Fibroblast of skin of left biceps (primary cell): Measurements from ENCODE around the gene ZMAT5.

ENCODE experiments used
- DNase-seq, 2 experiments: peaks; one replicate each; pipeline ENCODE4 v3.0.0-alpha.2; 2013; ENCODE audit warnings: low read depth in 2 of 2

The ZMAT5 gene

DNA sequence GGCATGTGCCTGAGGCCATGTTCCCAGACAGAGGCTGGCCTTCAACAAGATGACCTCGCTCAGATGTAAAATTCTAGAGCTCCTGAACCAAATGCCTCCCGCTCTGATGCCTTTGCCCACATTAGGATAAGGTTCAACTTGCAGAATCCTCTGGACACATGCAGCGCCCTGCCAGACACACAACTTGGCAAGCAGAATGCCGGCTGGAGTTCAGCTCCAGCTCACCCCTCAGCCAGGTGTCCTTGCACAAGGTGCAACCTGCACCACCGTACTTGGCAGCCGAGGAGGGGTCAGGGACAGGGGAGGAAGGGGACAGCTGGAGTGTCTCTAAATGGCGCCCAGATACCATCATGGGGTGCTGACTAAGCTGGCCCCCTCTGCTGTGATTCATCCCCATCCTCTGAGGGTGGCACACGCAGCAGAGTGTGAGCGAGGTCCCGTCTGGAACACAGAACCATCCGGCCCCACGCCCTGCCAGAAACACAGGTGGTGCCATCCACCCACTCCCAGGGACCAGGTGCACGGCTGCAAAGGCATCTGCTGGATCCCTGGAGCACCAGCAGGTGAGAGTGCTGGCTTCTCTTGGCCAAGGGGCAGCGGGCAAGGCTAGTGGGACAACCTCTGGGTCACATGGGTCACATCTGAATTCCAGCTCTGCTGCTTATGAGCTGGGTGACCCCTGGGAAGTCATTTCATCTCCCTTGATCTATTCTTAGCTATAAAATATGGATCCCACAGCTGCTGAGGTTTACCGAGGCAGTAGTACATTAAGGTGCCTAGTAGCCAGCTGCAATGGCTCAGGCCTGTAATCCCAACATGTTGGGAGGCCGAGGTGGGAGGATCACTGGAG, 12.8 kb downstream of the ZMAT5 start:
- no peak for DNase-seq

DNA sequence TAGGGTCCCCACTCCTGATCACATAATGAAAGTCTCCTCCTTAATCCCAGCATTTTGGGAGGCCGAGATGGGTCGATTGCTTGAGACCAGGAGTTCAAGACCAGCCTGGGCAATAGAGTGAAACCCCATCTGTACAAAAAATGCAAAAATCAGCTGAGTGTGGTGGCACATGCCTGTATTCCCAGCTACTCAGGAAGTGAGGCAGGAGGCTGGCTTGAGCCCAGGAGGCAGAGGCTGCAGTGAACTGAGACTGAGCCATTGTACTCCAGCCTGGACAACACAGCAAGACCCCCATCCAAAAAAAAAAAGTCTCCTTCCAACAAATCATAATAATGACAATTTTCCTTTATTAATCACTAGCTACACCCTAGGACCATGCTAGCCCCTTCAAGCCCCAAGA, 15.1 kb downstream of the ZMAT5 start:
- no peak for DNase-seq

DNA sequence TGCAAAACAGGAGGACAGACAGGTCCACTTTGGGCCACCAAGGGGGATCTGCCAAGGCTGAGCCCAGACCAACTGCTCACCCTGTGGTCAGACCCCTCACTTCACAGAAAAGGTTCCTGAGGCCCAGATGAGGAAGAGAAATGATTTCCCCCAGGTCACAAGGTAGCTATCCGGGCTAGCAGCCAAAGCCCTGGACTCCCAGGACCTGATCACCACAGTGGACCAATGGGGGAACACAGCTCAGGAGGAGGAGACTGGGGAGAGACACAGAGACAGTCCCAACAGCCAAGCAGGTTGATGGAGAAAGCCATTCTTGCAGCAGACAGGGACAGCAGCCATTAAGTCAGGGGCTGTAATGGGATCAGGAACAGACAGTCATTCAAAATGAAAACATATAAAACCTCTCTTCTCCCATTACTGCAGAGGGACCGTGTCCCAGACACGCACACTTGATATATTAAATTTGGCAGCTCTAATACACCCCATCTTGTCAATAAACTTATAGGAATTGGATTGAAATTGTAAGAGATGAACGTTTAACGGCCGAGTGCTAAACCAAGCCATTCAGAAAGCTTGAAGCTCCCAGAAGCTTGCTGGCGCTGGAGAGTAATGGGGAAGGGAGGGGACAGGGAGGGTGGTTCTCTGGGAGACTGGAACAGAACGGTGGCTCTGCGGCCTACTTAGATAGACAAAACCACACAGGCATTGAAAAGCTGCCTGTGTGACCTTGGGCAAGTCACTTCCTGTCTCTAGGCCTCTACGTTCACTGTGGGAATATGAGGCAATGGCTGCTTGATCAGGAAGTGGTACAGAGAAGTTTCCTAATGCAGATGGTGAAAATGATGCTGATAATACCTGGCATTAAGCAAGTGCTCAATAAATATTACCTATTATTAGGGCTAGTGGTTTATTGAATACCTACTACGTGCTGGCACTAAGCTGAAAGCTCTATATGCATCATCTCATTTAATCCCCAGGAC, 16.0 kb downstream of the ZMAT5 start:
- no peak for DNase-seq

DNA sequence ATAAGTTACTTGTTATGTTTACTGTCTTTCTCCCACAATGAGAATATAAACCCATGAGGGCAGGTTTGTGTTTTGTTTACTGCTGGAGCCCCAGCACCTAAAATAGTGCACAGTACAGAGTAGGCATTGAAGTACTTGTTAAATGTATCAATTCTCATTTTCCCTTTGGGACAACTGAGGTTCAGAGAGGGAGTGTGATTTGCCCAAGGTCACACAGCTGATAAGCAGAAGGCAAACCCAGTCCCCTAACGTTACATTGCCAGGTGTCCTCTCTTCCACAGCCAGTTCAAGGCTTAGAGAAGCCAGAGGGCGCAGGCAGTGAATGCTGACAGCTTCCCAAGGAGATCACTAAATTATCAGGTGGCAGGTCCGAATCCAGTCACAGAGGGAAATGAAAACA, 16.8 kb downstream of the ZMAT5 start:
- DNase-seq, result no peak

DNA sequence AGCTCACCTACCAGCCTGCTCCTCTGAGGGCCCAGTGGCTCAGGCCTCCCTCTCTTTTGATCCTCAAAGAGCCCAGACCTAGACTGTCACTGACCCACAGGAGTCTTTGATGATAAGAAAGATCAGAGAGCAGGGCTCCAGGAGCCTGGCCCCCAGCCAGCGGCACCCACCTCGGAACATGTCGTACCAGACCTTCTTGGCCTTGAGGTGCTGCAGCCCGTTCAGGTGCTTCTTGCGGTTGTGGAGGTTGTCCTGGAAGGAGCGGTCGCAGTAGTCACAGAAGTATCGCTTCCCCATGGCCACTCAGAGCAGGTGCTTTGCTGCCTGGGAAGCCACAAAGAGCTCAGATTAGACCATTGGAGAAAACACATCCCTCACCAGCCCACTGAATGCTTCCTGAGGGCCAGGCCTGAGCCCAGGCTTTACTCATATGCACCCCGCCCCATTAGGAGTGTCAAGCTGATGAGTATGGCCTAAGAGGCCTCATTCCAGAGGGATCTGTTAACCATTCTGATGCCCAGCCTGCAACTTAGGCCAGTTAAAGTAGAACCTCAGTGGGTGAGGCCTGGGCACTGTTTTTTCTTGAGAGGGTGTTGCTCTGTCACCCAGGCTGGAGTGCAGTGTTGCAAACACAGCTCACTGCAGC, 18.4 kb downstream of the ZMAT5 start:
- DNase-seq, result no peak

DNA sequence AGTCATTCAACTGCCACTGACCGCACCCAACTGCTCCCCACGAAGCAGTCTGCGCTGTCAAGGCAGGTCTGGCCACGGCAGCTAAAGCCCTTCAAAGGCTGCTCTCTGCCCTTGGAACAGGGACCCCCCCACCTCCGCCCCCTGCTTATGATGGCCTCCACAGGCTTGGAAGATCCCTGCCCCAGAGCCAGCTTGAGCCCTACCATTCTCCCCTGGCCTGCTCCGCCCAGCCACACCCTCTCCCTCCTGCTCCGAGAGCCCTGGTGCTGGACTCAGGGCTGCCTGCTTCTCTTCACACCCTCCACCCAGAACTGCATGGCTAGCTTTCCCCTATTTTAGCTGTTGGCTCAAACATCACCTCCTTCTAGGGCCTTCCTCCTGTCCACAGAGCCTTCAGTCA, 19.0 kb downstream of the ZMAT5 start:
- DNase-seq, result no peak

DNA sequence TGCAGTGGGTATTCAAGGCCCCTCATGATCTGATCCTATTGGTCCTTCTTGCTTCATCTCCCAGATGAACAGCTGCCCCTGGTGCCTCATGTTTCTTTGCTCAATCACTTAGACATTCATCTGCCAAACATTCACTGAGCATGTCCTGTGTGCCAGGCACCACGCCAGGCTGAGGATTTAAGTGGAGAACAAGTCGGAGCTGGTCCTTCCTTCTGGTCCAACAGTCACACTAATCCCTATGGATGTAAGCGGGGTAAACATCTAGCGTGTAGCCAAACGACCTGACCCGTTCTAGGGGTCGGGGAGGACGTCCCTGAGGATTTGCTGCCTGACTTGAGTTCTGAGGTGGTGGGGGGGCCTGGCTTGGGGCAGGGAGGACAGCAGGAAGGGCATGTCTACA, 21.9 kb downstream of the ZMAT5 start:
- DNase-seq, result peak; percentile 12 to 18

DNA sequence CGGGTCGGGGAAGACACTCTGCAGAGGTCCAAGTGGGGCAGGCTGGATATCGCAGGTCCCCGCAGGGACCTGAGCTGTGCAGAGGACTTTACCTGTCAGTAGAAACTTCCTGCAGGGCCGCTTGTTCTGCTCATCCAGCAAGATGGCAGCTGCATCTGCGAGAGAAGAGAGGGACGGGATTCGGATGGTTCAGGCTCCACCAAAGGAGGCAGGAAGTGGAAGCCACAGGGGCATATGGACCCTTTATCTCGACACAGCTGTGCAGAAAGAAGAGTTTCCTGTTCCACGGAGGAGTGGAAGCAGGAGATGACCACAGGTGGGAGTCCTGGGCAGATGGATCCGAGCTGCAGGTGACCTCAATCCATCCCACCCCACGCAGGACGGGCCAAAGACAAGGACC, 24.5 kb downstream of the ZMAT5 start:
- DNase-seq, result no peak

DNA sequence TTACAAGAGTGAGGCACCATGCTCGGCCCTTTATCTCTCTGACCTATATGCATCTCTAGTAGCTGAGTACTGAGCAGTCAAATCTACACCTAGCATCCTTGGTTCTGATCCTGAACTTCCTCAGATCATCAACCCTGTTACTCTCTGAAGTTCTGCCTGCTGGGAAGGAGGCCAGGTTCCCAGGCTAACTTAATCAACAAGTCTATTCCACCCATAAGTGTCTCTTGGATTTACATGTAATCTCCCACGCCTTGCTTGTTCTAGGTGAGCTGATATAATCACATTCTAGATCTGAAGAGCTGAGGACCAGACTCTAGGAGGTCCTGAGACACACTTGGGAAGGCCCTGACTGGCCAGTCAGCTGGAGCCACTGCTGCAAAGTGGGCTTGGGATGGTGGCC, 24.9 kb downstream of the ZMAT5 start:
- no peak for DNase-seq

DNA sequence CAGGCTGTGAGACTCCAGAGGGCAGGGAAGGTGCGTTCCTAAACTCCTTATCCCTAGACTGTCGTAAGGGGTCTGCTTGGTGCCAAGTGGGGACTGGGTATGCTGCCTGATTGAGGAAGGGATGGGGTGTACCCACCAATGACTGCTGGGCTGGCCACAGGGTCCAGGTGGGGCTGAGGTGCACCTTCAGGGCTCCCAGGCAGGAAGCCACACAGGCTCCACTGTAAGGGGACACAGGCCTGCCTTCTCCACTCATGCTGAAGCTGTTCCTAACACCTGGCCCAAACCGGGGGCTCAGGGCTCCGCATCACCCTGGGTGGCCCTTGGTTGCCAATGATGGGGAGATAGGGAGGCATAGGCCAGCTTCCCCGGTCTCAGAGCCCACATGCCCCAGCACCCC, 26.6 kb downstream of the ZMAT5 start:
- no peak for DNase-seq

DNA sequence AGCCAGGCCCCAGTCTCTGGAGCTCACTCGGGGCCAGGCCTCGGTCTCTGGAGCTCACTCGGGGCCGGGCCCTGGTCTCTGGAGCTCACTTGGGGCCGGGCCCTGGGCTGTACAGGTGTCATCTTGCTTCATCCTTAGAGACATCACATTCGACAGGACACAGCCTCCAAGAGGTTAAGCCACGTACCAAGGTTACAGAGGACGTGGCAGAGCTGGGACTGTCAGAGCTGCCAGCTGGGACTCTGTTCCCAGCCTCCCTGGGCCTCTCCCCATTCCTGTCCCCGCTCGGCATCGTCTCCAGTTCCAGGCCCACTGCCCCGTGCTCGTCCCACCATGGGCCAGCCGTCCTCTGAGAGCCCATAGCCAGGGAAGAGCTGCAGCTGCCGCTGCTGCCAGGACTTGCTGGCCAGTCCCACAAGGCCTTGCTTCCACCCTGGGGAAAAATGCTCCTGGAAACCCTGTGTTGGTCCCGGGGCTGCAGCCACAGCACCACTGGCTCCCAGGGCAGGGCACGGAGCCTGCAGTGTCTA, 27.4 kb downstream of the ZMAT5 start:
- no peak for DNase-seq

DNA sequence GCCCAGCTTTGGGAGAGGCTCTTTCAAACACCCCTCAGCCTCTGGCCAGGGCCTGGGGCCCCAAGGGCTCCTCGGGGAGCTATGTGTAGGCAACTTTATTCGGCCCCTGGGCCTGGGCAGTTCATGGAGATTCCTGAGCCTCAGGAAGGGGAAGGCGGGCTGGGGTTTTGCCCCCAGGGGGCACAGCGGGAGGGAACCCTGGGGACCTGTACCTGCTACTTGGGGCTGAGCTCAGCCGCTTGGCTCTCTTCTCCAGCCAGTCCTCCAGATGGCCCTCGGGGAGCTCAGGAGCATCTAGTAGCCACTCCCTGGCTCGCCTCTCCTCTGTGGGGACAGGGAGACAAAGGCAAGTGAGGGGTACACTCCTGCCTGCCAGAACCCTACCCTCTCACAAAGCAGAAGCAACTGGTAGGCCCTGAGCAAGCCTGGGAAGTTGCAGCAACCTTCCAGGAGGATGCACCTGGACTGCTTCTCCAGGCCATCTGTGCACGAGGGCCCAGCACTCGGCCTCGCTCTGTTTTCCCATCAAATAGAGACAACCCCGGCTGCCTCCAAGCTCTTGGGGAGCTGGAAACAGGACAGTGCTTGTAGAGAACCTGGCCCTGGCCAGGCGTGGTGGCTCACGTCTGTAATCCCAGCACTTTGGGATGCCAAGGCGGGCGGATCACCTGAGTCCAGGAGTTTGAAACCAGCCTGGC, 28.5 kb downstream of the ZMAT5 start:
- DNase-seq, result no peak

DNA sequence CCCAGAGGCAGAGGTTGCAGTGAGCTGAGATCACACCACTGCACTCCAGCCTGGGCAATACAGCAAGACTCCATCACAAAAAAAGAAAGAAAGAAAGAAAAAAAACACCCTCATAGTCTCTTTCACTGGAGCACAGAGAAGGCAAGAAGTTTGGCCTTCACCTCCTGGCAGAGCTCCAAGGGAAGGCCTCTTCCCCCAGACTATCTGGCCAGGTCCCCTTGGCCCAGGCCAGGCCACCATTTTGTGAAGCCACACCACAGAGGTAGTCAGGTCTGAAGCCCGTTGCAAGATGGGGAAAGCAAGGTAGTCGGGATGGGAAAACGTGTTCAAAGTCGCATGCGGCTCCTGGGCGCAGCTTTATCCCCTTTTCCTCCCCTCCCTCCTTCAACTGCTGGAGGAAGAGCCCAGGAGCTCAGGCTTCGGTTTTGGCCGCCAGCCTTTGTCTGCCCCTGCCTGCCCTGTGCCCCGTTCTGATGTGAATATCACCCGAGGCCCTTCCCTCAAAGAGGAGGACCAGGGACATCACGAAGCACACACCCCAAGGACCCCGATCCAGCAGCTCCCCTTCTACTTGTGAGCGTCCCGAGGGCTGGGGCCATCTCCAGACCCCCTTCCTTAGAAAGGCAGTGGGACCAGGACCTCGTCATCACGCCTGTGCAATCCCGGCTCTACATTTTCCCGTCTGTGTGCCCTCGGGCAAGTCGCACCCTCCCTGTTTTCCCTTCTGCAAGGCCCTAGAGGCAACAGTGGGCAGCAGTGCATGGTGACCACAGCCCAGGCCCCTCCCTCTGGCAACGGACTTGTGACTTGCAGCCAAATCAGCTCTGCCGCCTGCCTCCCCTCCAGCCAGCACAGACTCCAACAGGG, 29.3 kb downstream of the ZMAT5 start:
- no peak for DNase-seq

DNA sequence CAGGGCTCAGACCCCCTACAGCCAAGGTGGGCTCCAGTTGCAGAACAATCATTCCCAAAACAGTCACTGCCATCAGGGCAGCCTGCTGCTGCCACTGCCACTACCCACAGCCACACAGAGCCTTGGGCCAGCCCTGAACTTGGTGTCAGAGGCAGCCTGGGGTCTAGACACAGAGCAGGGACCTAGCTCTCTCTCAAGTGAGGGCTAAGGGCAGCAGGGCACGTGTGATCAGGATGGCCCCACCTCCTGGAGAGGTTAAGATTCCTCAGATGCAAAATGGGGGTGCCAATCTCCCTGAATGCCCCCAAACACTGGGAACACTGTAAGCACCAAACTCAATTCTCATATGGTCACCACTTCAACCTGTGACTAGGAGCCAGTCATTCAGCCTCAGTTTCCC, 31.4 kb downstream of the ZMAT5 start:
- DNase-seq, result no peak

DNA sequence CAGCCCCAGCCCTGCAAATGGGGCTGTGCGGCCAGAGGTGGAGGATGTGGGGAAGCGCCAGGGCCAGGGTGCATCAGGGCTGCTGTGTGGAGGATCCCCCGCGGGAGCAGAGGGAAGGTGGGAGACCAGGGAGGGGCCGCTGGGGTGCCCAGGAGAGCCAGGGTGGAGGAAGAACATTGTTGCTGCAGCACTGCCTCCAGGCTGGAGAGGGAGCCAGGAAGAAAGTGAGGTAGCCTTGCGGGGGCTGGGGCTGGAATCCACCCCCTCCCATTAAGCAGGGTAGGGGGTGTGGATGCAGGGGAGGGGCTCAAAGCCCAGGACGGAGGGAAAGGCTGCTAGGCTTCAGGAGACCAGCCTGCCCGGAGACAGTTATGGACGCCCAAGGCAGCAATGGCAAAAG, 32.0 kb downstream of the ZMAT5 start:
- no peak for DNase-seq

DNA sequence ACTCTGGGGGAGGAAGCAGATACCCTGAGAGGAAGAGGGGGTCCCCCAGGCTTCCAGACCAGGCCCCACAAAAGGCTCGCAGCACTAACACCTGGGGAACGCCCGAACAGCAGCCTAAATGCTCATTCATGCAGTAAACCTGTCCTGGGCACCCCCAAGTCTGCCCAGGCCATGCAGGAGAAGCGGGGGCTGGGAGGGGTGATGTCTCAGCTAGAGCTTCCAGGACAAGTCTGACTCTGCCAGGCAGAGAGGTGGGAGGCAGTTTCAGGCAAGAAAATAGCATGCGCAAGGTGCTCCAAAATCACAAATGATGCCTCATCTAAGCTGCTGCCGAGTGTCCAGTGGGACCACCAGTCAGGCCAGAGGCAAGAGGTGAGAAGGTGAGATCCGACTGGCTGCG, 32.4 kb downstream of the ZMAT5 start:
- DNase-seq, result no peak

DNA sequence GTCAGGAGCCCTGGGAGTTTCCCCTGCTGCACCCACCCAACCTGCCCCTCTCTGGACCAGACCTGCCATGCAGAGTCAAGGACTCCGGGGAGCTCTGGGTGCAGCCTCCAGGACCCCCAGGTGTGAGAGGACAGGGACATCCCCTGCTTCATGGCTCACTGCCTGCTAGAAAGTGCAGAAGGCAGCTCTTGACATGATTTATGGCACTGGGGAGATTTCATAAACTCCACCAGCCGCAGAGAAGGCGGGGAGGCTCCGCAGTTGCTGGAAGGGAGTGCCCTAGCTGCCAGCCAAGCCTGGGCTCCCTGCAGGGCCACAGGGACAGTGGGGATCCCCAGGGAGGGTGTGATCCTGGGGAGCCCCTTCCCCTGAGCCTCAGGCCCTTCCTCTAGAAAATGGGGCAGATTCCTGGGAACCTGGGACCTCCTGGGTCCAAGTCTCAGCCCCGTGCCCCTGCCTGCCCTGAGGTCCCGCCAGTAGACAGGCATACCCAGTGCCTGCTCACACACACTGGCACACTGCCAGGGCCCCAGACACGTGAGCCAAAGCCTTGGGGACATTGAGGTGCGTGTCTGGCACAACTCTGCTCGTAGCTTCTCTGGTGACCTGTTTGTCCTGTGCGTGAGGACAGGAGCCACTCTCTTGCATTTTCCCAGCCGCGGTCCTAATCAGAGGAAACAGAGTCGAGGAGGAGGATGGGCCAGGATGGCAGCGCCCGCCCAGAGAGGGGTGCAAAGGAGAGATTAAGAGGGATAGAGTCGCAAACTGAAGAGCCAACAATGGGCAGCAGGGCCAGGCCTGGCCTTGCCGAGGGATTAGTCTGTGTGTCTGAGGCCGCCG, 33.2 kb downstream of the ZMAT5 start:
- no peak for DNase-seq

DNA sequence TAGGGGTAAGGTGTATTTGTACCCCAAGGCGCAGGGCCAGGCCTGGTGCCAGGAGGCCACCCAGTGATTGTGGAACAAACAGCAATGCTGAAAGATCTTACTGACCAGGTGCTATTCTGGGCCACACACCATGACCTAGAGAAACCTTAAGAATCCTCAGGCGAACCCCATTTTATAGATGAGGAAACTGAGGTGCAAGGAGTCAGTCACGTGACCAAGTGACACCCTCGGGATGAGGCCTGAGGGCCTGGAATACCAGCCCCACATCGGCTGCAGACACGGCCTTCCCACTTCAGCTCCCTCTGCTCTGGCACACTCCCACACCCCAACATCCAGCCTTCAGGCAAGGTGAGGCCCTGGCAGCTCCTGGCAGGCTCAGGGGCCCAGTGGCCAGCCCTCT, 33.9 kb downstream of the ZMAT5 start:
- no peak for DNase-seq

DNA sequence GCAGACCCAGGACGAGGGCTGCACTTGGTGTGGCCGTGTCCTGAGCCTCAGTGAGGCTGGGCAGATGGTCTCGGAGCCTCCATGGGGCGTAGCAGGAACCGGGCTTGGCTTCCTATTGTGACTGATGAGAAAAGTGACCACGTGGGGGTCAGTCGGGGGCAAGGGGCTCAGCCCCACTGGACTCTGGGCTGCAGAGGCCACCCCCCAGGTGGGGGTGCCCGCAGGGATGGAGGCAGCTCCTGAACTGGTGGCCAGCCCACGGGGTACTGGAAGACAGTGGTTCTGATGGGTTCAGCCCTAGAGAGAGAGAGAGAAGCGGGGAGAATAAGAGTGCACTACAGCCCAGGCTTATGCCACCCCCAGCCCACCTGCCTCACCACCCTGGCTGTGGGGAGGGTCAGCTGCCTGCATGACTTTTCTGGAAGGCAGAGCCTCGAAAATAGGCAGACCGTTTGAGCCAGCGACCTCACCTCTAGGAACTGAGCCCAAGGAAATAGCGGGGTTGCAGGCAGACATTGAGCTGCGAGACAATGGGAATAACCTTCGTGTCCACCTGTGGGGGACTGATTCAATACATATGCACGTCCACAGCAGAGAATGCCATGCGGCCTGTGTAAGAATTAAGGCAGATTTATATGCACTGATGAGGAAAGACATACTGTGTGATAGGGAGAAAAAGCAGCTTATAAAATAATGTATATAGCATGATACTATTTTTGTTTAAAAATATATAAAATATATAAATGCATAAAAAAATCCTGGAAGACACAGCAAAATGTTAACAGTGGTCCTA, 35.6 kb downstream of the ZMAT5 start:
- no peak for DNase-seq
